A673 (cell line): Measurements from ENCODE around the gene BLOC1S2.

ENCODE experiments used
- EZH2 ChIP-seq: fragments of 200-600 bp; sonication (generic); IDR thresholded peaks from 2 replicates; pipeline ENCODE4 v1.6.1; 2017; ENCODE audit warnings: borderline replicate concordance, low read depth, mild to moderate bottlenecking, mixed read lengths, antibody characterized with exemption, low read length; ENCODE audit not compliant: poor library complexity, severe bottlenecking
- TF ChIP-seq, protein P1 (sequence below): fragments of 300-800, 200-600 bp; sonication (generic); conservative IDR thresholded peaks from 2 replicates; pipeline ENCODE4 v1.5.1; 2017; ENCODE audit warnings: low read depth, mild to moderate bottlenecking, antibody characterized with exemption, low read length, moderate library complexity, mixed read lengths

DNA sequence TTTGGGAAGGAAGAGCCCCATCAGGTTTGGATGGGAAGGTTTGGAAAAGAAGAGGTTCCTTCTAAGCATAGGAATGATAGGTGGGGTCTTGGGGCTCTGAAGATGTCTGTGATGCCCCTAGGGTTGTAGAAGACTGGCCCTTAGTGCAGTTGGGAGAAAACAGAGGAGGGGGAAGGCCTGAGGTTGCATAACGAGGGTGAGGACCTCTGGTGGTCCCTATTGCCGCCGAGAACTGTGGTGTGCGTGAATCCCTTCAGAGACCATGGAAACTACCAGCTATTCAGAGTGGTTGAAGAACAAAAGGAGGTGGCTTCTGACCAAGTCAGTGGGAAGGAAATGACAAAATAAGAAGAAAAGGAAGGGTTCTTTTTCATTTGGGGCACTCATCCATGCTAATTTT lies 46.6 kb upstream of the BLOC1S2 start:
- TF ChIP-seq, protein P1, sequence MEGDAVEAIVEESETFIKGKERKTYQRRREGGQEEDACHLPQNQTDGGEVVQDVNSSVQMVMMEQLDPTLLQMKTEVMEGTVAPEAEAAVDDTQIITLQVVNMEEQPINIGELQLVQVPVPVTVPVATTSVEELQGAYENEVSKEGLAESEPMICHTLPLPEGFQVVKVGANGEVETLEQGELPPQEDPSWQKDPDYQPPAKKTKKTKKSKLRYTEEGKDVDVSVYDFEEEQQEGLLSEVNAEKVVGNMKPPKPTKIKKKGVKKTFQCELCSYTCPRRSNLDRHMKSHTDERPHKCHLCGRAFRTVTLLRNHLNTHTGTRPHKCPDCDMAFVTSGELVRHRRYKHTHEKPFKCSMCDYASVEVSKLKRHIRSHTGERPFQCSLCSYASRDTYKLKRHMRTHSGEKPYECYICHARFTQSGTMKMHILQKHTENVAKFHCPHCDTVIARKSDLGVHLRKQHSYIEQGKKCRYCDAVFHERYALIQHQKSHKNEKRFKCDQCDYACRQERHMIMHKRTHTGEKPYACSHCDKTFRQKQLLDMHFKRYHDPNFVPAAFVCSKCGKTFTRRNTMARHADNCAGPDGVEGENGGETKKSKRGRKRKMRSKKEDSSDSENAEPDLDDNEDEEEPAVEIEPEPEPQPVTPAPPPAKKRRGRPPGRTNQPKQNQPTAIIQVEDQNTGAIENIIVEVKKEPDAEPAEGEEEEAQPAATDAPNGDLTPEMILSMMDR = no peak
- TF ChIP-seq EZH2 = no peak
